Caco-2 (cell line): Measurements from ENCODE around the gene RGS7BP. TPM values are rescaled to one million over a fixed set of nuclear protein-coding genes. Genes with fewer than 3 reads are reported as not detected.

Source experiments
- BruUV-seq: library from RNA; stranded (reverse); fragments of 400-500 nt; replicated peaks from 2 replicates; lab custom pipeline; 2021; lab: Mats Ljungman, UMichigan
- CTCF ChIA-PET: fragments of 300-600 bp; sonication (Branson Sonifier 250); formaldehyde crosslinking; loops from one replicate; lab custom pipeline; 2022; ENCODE audit warnings: antibody characterized with exemption; lab: Charles Lee
- POLR2A ChIA-PET: fragments of 300-600 bp; sonication (Branson Sonifier 250); formaldehyde crosslinking; loops from one replicate; lab custom pipeline; 2022; ENCODE audit warnings: antibody characterized with exemption; lab: Charles Lee
- DNase-seq, 2 experiments: peaks; one replicate each; pipeline versions ENCODE4 v3.0.0 to v3.0.0-alpha.2; 2020 to 2022
- H3K27me3 ChIP-seq: replicated peaks from 2 replicates; pipeline ENCODE4 v1.6.0; 2011; ENCODE audit warnings: low read length; ENCODE audit not compliant: control insufficient read depth, insufficient read depth
- H3K36me3 ChIP-seq: 2 replicates; pipeline ENCODE4 v1.5.1; 2011; ENCODE audit warnings: low read length; ENCODE audit not compliant: control insufficient read depth, insufficient read depth
- H3K4me1 ChIP-seq: fragments of 250-450 bp; sonication (Bioruptor Pico); 2 replicates; pipeline ENCODE4 v1.5.1; 2020; ENCODE audit warnings: mild to moderate bottlenecking
- H3K4me3 ChIP-seq: 2 replicates; pipeline ENCODE4 v1.5.1; 2011; ENCODE audit warnings: low read depth, mild to moderate bottlenecking, control low read depth, low read length
- H3K9me3 ChIP-seq: fragments of 250-450 bp; sonication (Bioruptor Pico); 2 replicates; pipeline ENCODE4 v1.5.1; 2020; ENCODE audit warnings: mild to moderate bottlenecking, moderate library complexity
- H3K27ac Mint-ChIP-seq: one replicate; pipeline ENCODE4 v1.8.0; 2022; ENCODE audit warnings: mixed read lengths; ENCODE audit not compliant: unreplicated experiment
- H3K27me3 Mint-ChIP-seq: one replicate; pipeline ENCODE4 v1.8.0; 2022; ENCODE audit warnings: mixed read lengths; ENCODE audit not compliant: insufficient read depth, unreplicated experiment
- H3K36me3 Mint-ChIP-seq: one replicate; pipeline ENCODE4 v1.8.0; 2022; ENCODE audit warnings: mild to moderate bottlenecking, mixed read lengths; ENCODE audit not compliant: insufficient read depth, unreplicated experiment
- H3K4me1 Mint-ChIP-seq: one replicate; pipeline ENCODE4 v1.8.0; 2022; ENCODE audit warnings: low read depth, mixed read lengths; ENCODE audit not compliant: unreplicated experiment
- H3K4me3 Mint-ChIP-seq: one replicate; pipeline ENCODE4 v1.8.0; 2022; ENCODE audit warnings: mild to moderate bottlenecking, moderate library complexity, mixed read lengths; ENCODE audit not compliant: unreplicated experiment
- H3K9me3 Mint-ChIP-seq: one replicate; pipeline ENCODE4 v1.8.0; 2022; ENCODE audit warnings: mixed read lengths; ENCODE audit not compliant: unreplicated experiment
- CTCF ChIP-seq, 2 experiments: fragments of 200-600 bp in 1 of 2; IDR thresholded peaks; 1 replicate in 1 of 2; 2 replicates in 1 of 2; pipeline versions ENCODE4 v1.5.1 to v1.8.0; 2011 to 2022; ENCODE audit warnings: antibody characterized with exemption in 1 of 2, control low read depth in 1 of 2, inconsistent platforms in 1 of 2, low read depth in 1 of 2, low read length in 1 of 2, mild to moderate bottlenecking in 1 of 2, moderate library complexity in 1 of 2; ENCODE audit not compliant: insufficient read depth in 1 of 2, severe bottlenecking in 1 of 2, unreplicated experiment in 1 of 2
- intact Hi-C: fragments of 100-400 bp; cut with micrococcal nuclease; formaldehyde crosslinking; loops from one replicate; pipeline ENCODE4 v1.10.0; 2022; ENCODE audit not compliant: unreplicated experiment
- total RNA-seq: library from RNA; stranded (reverse); gene quantifications from 2 replicates; pipeline ENCODE4 v1.2.3, GENCODE V29; 2022

Gene RGS7BP
- total RNA-seq, 1 experiment from 2014 or later: not detected

- H3K4me3 Mint-ChIP-seq: no peak overlapping the region
- H3K9me3 Mint-ChIP-seq: no peaks in the 10 kb centered on the region
- no TSS peak for BruUV-seq
- no peaks in the 10 kb centered on the region for H3K9me3 ChIP-seq
- H3K27me3 ChIP-seq: no peaks in the 10 kb centered on the region
- H3K27me3 Mint-ChIP-seq: peaks cover 3% of the 10 kb centered on the region
- TF ChIP-seq CTCF (IDR thresholded peaks at IDR 0.05; ENCODE audit: insufficient read depth in 1 of 2, low read depth in 1 of 2, low read length in 1 of 2, severe bottlenecking in 1 of 2, unreplicated experiment in 1 of 2): no peak
- intact Hi-C loops: no loop called here
- ChIA-PET CTCF (no interaction called here), POLR2A (no interaction called here)
- DNase-seq: no peak
- no peaks in the 10 kb centered on the region for H3K4me1 ChIP-seq
- no peaks in the 10 kb centered on the region for H3K36me3 Mint-ChIP-seq
- no peaks in the 10 kb centered on the region for H3K36me3 ChIP-seq
- no peak overlapping the region for H3K27ac Mint-ChIP-seq
- H3K4me3 ChIP-seq: no peak overlapping the region
- H3K4me1 Mint-ChIP-seq: no peaks in the 10 kb centered on the region
Measured at GRCh38 chr5:64530076-64530475, 24.3 kb downstream of the RGS7BP start.

GRCh38 chr5:64532212-64532611 lies 26.4 kb downstream of the RGS7BP start:
- Mint-ChIP-seq H3K36me3 (no peaks in the 10 kb centered on the region), H3K27ac (no peak overlapping the region), H3K4me1 (no peaks in the 10 kb centered on the region), H3K4me3 (no peak overlapping the region), H3K27me3 (no peaks in the 10 kb centered on the region), H3K9me3 (no peaks in the 10 kb centered on the region)
- BruUV-seq: no TSS peak
- DNase-seq: no peak
- Histone ChIP-seq H3K27me3 (no peaks in the 10 kb centered on the region; the same call in 1 of the 2 replicates), H3K9me3 (no peaks in the 10 kb centered on the region), H3K36me3 (no peaks in the 10 kb centered on the region), H3K4me1 (no peaks in the 10 kb centered on the region), H3K4me3 (no peak overlapping the region)
- ChIA-PET CTCF (no interaction called here), POLR2A (no interaction called here)
- intact Hi-C loops: no loop called here
- TF ChIP-seq CTCF (IDR thresholded peaks at IDR 0.05; ENCODE audit: insufficient read depth in 1 of 2, low read depth in 1 of 2, low read length in 1 of 2, severe bottlenecking in 1 of 2, unreplicated experiment in 1 of 2): no peak

GRCh38 chr5:64532657-64533056 lies 26.8 kb downstream of the RGS7BP start:
- Mint-ChIP-seq H3K4me3 (no peak overlapping the region), H3K9me3 (no peaks in the 10 kb centered on the region), H3K27ac (no peak overlapping the region), H3K4me1 (no peaks in the 10 kb centered on the region), H3K36me3 (no peaks in the 10 kb centered on the region), H3K27me3 (no peaks in the 10 kb centered on the region)
- H3K36me3 ChIP-seq: no peaks in the 10 kb centered on the region
- H3K4me1 ChIP-seq: no peaks in the 10 kb centered on the region
- BruUV-seq: no TSS peak
- no peaks in the 10 kb centered on the region; the same call in 1 of the 2 replicates for H3K27me3 ChIP-seq
- H3K4me3 ChIP-seq: no peak overlapping the region
- POLR2A ChIA-PET: no interaction called here
- CTCF ChIA-PET: no interaction called here
- no peaks in the 10 kb centered on the region for H3K9me3 ChIP-seq
- no peak for DNase-seq
- intact Hi-C loops: no loop called here
- no peak for TF ChIP-seq CTCF (IDR thresholded peaks at IDR 0.05; ENCODE audit: insufficient read depth in 1 of 2, low read depth in 1 of 2, low read length in 1 of 2, severe bottlenecking in 1 of 2, unreplicated experiment in 1 of 2)
